Activated CD4-positive, CD25-positive, alpha-beta regulatory T cell treated with anti-CD3 and anti-CD28 coated beads, Interleukin-2, amount 50 U/mL, for 72 hours (primary cell): ENCODE results near the gene EPN2.

ENCODE experiments used
- DNase-seq: peaks from one replicate; pipeline ENCODE4 v3.0.0; 2021

The EPN2 gene

GRCh38 chr17:19242323-19242722, 5.2 kb downstream of the EPN2 start:
- DNase-seq = no peak

- no peak for DNase-seq
Observed at GRCh38 chr17:19242926-19243325, 5.8 kb downstream of the EPN2 start.

GRCh38 chr17:19243838-19244237, 6.7 kb downstream of the EPN2 start:
- no peak for DNase-seq

GRCh38 chr17:19244357-19244756, 7.2 kb downstream of the EPN2 start:
- DNase-seq = no peak

GRCh38 chr17:19244781-19245180, 7.6 kb downstream of the EPN2 start:
- peak; percentile 21 for DNase-seq

- DNase-seq = no peak
Observed at GRCh38 chr17:19247473-19247872, 10.3 kb downstream of the EPN2 start.

GRCh38 chr17:19248151-19248927, 11.2 kb downstream of the EPN2 start:
- no peak for DNase-seq

GRCh38 chr17:19248928-19249574, 11.9 kb downstream of the EPN2 start:
- DNase-seq = no peak

- DNase-seq = no peak
Observed at GRCh38 chr17:19249681-19250080, 12.5 kb downstream of the EPN2 start.

GRCh38 chr17:19250421-19251173, 13.4 kb downstream of the EPN2 start:
- DNase-seq = no peak

- DNase-seq = no peak
Observed at GRCh38 chr17:19253112-19253511, 15.9 kb downstream of the EPN2 start.

GRCh38 chr17:19254651-19255050, 17.5 kb downstream of the EPN2 start:
- DNase-seq = no peak

GRCh38 chr17:19255279-19255678, 18.1 kb downstream of the EPN2 start:
- DNase-seq = no peak

- no peak for DNase-seq
Observed at GRCh38 chr17:19258371-19258770, 21.2 kb downstream of the EPN2 start.

- no peak for DNase-seq
Observed at GRCh38 chr17:19260958-19261357, 23.8 kb downstream of the EPN2 start.

- DNase-seq = no peak
Observed at GRCh38 chr17:19261426-19261825, 24.3 kb downstream of the EPN2 start.

- no peak for DNase-seq
Observed at GRCh38 chr17:19262650-19263631, 25.8 kb downstream of the EPN2 start.

GRCh38 chr17:19263641-19264051, 26.5 kb downstream of the EPN2 start:
- DNase-seq = no peak

GRCh38 chr17:19264268-19264667, 27.1 kb downstream of the EPN2 start:
- no peak for DNase-seq

GRCh38 chr17:19264681-19265080, 27.5 kb downstream of the EPN2 start:
- no peak for DNase-seq

- no peak for DNase-seq
Observed at GRCh38 chr17:19265755-19266154, 28.6 kb downstream of the EPN2 start.

- DNase-seq = no peak
Observed at GRCh38 chr17:19268611-19269010, 31.4 kb downstream of the EPN2 start.

- DNase-seq = no peak
Observed at GRCh38 chr17:19269106-19269505, 31.9 kb downstream of the EPN2 start.
